Hepatocyte (in vitro differentiated cells): ENCODE results near the gene KHNYN.

ENCODE experiments used
- EZH2 ChIP-seq: fragments of 200-600 bp; sonication (generic); IDR thresholded peaks from 2 replicates; pipeline ENCODE4 v1.6.1; 2016; ENCODE audit warnings: antibody characterized with exemption, mild to moderate bottlenecking, borderline replicate concordance
- TF ChIP-seq, protein P1 (sequence below): fragments of 200-600 bp; sonication (generic); IDR thresholded peaks from 2 replicates; pipeline ENCODE4 v1.5.1; 2016; ENCODE audit warnings: antibody characterized with exemption, mild to moderate bottlenecking; ENCODE audit not compliant: poor library complexity

DNA sequence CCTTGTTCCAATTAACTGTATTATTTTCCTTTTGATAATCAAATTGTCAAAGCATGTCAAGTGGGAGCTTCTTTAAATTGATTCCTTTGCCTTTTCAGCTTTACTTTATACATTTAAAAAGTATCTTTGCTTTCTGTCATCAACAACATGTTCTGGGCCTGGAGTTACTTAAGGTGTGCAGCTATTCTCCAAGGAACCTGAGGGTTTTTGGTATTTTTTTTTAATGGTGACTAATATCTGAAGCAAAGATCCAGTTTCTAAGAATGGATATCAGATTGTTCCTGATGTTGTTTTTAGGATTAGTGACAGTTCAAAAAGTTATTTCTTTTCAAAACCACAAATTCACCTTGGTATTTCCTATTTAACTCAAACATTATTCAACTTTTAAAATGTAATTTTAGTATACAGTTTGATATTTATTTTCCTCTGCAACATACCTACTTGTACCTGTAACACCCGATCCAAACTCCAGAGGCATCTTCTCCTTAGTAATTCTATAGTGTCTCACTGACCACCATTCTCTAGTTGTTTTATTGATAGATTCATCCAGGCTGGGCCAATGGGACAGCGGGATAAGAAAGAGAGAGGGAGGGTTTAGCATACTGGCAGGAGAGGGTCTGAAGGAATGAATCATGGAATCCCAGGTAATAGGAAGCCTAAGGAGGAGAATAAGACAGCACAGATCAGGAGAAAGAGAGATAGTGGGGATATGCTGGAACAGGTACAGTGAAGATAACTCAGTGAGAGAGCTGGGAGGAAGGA, 3.4 kb upstream of the KHNYN start:
- TF ChIP-seq, protein P1, sequence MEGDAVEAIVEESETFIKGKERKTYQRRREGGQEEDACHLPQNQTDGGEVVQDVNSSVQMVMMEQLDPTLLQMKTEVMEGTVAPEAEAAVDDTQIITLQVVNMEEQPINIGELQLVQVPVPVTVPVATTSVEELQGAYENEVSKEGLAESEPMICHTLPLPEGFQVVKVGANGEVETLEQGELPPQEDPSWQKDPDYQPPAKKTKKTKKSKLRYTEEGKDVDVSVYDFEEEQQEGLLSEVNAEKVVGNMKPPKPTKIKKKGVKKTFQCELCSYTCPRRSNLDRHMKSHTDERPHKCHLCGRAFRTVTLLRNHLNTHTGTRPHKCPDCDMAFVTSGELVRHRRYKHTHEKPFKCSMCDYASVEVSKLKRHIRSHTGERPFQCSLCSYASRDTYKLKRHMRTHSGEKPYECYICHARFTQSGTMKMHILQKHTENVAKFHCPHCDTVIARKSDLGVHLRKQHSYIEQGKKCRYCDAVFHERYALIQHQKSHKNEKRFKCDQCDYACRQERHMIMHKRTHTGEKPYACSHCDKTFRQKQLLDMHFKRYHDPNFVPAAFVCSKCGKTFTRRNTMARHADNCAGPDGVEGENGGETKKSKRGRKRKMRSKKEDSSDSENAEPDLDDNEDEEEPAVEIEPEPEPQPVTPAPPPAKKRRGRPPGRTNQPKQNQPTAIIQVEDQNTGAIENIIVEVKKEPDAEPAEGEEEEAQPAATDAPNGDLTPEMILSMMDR, result no peak
- TF ChIP-seq EZH2, result no peak
